ENCODE data around the gene ADAMTS3. TPM values are rescaled to one million over a fixed set of nuclear protein-coding genes. Genes with fewer than 3 reads are reported as not detected.

Gene ADAMTS3
- total RNA-seq, 4 donors from 2014 or later, result 0.54 to 1.7 TPM; not detected in 2

- H3K9me3 ChIP-seq, result no peaks in the 10 kb centered on the region
- no peaks in the 10 kb centered on the region for H3K4me1 ChIP-seq
- DNase-seq, result no peak
- no peak overlapping the region for H3K27ac ChIP-seq
- no peaks in the 10 kb centered on the region for H3K27me3 ChIP-seq
- no peak overlapping the region for H3K4me3 ChIP-seq
- TF ChIP-seq CTCF (IDR thresholded peaks at IDR 0.05) (peak in 4 of 6 experiments; percentile 33 to 52 (median 46)), POLR2A (IDR thresholded peaks at IDR 0.05) (no peak)
- H3K36me3 ChIP-seq, result no peaks in the 10 kb centered on the region
Observed at GRCh38 chr4:72326692-72327632, 242.1 kb downstream of the ADAMTS3 start.

GRCh38 chr4:72325215-72325614 is 243.8 kb downstream of the ADAMTS3 start:
- no peak overlapping the region for H3K4me3 ChIP-seq
- DNase-seq, result no peak
- H3K36me3 ChIP-seq, result no peaks in the 10 kb centered on the region
- TF ChIP-seq CTCF (IDR thresholded peaks at IDR 0.05) (no peak), POLR2A (IDR thresholded peaks at IDR 0.05) (no peak)
- H3K27me3 ChIP-seq, result no peaks in the 10 kb centered on the region
- H3K27ac ChIP-seq, result no peak overlapping the region
- H3K4me1 ChIP-seq, result no peaks in the 10 kb centered on the region
- no peaks in the 10 kb centered on the region for H3K9me3 ChIP-seq

- Histone ChIP-seq H3K27ac (no peak overlapping the region), H3K9me3 (no peaks in the 10 kb centered on the region), H3K4me1 (no peaks in the 10 kb centered on the region), H3K27me3 (no peaks in the 10 kb centered on the region), H3K4me3 (no peak overlapping the region), H3K36me3 (no peaks in the 10 kb centered on the region)
- DNase-seq, result no peak
- TF ChIP-seq CTCF (IDR thresholded peaks at IDR 0.05), result no peak
- TF ChIP-seq POLR2A (IDR thresholded peaks at IDR 0.05), result no peak
Observed at GRCh38 chr4:72323227-72323626, 245.8 kb downstream of the ADAMTS3 start.

- H3K9me3 ChIP-seq, result no peaks in the 10 kb centered on the region
- TF ChIP-seq CTCF (IDR thresholded peaks at IDR 0.05) (no peak), POLR2A (IDR thresholded peaks at IDR 0.05) (no peak)
- no peak overlapping the region for H3K4me3 ChIP-seq
- H3K27ac ChIP-seq, result no peak overlapping the region
- H3K36me3 ChIP-seq, result no peaks in the 10 kb centered on the region
- DNase-seq, result no peak
- H3K4me1 ChIP-seq, result no peaks in the 10 kb centered on the region
- no peaks in the 10 kb centered on the region for H3K27me3 ChIP-seq
Observed at GRCh38 chr4:72320223-72320948, 248.6 kb downstream of the ADAMTS3 start.

- Histone ChIP-seq H3K27me3 (no peaks in the 10 kb centered on the region), H3K4me3 (no peak overlapping the region), H3K36me3 (no peaks in the 10 kb centered on the region), H3K27ac (no peak overlapping the region), H3K4me1 (no peaks in the 10 kb centered on the region), H3K9me3 (no peaks in the 10 kb centered on the region)
- TF ChIP-seq CTCF (IDR thresholded peaks at IDR 0.05) (no peak), POLR2A (IDR thresholded peaks at IDR 0.05) (no peak)
- no peak for DNase-seq
Observed at GRCh38 chr4:72319601-72320021, 249.4 kb downstream of the ADAMTS3 start.
